Smooth muscle cell (in vitro differentiated cells): Measurements from ENCODE around the gene GUCY2C. TPM values are rescaled to one million over a fixed set of nuclear protein-coding genes. Genes with fewer than 3 reads are reported as not detected.

Experiments used
- DNase-seq: peaks from one replicate; lab custom pipeline; 2025; ENCODE audit not compliant: unreplicated experiment; lab: John Stamatoyannopoulos, UW
- H2AFZ ChIP-seq: fragments of 200-600 bp; sonication (generic); 2 replicates; pipeline ENCODE4 v1.6.0; 2016; ENCODE audit warnings: antibody characterized with exemption, low read depth, mild to moderate bottlenecking
- H3F3A ChIP-seq: fragments of 200-600 bp; sonication (generic); 2 replicates; pipeline ENCODE4 v1.6.0; 2017; ENCODE audit warnings: antibody characterized with exemption, low read depth
- H3K27ac ChIP-seq: fragments of 200-600 bp; sonication (generic); 2 replicates; pipeline ENCODE4 v1.5.1; 2016; ENCODE audit warnings: low read depth, mild to moderate bottlenecking
- H3K27me3 ChIP-seq: fragments of 200-600 bp; sonication (generic); 2 replicates; pipeline ENCODE4 v1.6.1; 2016; ENCODE audit warnings: low read depth, mild to moderate bottlenecking
- H3K36me3 ChIP-seq: fragments of 200-600 bp; sonication (generic); 2 replicates; pipeline ENCODE4 v1.5.1; 2016; ENCODE audit warnings: low read depth
- H3K4me1 ChIP-seq: fragments of 200-600 bp; sonication (generic); 2 replicates; pipeline ENCODE4 v1.5.1; 2016; ENCODE audit warnings: low read depth
- H3K4me2 ChIP-seq: fragments of 200-600 bp; sonication (generic); 2 replicates; pipeline ENCODE4 v1.6.0; 2016; ENCODE audit warnings: mild to moderate bottlenecking
- H3K4me3 ChIP-seq: fragments of 200-600 bp; sonication (generic); 2 replicates; pipeline ENCODE4 v1.5.1; 2016; ENCODE audit warnings: mild to moderate bottlenecking
- H3K79me2 ChIP-seq: fragments of 200-600 bp; sonication (generic); 2 replicates; pipeline ENCODE4 v1.6.0; 2016; ENCODE audit warnings: low read depth, mild to moderate bottlenecking
- H3K9ac ChIP-seq: fragments of 200-600 bp; sonication (generic); 2 replicates; pipeline ENCODE4 v1.6.0; 2016; ENCODE audit warnings: low read depth
- H3K9me3 ChIP-seq: fragments of 200-600 bp; sonication (generic); replicated peaks from 2 replicates; pipeline ENCODE4 v1.5.1; 2016; ENCODE audit warnings: low read depth
- H4K20me1 ChIP-seq: fragments of 200-600 bp; sonication (generic); 2 replicates; pipeline ENCODE4 v1.6.0; 2016; ENCODE audit warnings: low read depth
- WGBS: methylation state at CpG from one replicate; pipeline ENCODE4 v1.1.7; 2016; ENCODE audit warnings: low lambda C conversion rate; 5-methylcytosine and 5-hydroxymethylcytosine counted together
- polyA plus RNA-seq: library from polyadenylated mRNA; unstranded; fragments of >200 nt; fragmentation: Nextera tagmentation; extraction: Ambion mirVana; gene quantifications from 2 replicates; pipeline ENCODE4 v1.2.1, GENCODE V29; 2016
- total RNA-seq: library from RNA; depleted of rRNA; stranded (reverse); fragments of >200 nt; gene quantifications from 2 replicates; pipeline ENCODE4 v1.2.3, GENCODE V29; 2014
- TF ChIP-seq, protein P1 (sequence below): fragments of 200-600 bp; sonication (generic); IDR thresholded peaks from 2 replicates; pipeline ENCODE4 v1.5.1; 2017; ENCODE audit warnings: borderline replicate concordance, mild to moderate bottlenecking, antibody characterized with exemption; ENCODE audit not compliant: insufficient read depth, poor library complexity, severe bottlenecking

GUCY2C gene
- total and polyA plus RNA-seq, 2 experiments from 2014 or later, result not detected

DNA sequence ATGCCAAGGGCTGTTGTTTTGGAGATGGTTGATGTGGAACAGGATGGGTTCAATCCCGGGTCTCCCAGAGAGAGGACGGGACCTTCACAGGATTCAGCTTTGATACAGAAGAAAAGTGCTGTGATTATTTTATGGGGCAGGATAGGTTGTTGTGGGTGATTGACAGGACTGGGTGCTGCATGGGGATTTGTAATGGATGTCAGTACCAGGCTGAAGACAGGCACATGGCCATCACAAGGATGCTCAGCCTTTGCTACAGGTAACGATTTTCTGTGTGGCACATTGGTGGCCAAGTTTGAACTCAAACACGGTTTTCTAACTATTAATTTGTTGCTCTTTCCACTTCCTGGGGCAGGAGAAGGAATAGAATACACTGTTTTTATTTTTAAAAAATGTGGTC is 4.5 kb upstream of the GUCY2C start:
- Histone ChIP-seq H3K9ac (no peak overlapping the region), H3K36me3 (no peaks in the 10 kb centered on the region), H3K27me3 (no peaks in the 10 kb centered on the region), H3K4me2 (no peak overlapping the region), H3K9me3 (no peaks in the 10 kb centered on the region), H3K79me2 (no peaks in the 10 kb centered on the region), H4K20me1 (no peaks in the 10 kb centered on the region), H2AFZ (no peak overlapping the region), H3K4me3 (no peak overlapping the region), H3K27ac (no peak overlapping the region), H3K4me1 (no peaks in the 10 kb centered on the region), H3F3A (no peaks in the 10 kb centered on the region)
- TF ChIP-seq, protein P1, sequence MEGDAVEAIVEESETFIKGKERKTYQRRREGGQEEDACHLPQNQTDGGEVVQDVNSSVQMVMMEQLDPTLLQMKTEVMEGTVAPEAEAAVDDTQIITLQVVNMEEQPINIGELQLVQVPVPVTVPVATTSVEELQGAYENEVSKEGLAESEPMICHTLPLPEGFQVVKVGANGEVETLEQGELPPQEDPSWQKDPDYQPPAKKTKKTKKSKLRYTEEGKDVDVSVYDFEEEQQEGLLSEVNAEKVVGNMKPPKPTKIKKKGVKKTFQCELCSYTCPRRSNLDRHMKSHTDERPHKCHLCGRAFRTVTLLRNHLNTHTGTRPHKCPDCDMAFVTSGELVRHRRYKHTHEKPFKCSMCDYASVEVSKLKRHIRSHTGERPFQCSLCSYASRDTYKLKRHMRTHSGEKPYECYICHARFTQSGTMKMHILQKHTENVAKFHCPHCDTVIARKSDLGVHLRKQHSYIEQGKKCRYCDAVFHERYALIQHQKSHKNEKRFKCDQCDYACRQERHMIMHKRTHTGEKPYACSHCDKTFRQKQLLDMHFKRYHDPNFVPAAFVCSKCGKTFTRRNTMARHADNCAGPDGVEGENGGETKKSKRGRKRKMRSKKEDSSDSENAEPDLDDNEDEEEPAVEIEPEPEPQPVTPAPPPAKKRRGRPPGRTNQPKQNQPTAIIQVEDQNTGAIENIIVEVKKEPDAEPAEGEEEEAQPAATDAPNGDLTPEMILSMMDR, result no peak
- no peak for DNase-seq
- 96% methylated on average over 4 of the region's 4 CpGs for WGBS

DNA sequence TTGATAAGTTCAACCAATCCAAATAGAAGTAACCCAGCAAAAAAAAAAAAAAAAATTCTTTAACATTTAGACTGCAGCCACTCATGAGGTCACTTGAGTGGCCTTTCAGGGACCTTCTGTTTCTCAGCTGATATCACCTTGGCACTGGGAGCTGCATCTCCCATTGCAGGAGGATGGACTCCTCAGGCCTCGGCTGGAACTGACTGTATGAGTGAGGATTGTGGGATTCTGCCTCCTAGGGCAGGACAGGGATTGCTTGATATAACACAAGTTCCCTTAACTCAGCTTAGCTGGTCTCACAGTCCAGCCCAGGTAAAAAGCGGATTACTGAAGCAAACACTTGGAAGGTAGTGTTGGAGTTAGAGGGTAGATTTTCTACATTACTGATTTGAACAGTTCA is 3.5 kb upstream of the GUCY2C start:
- no peak overlapping the region for H2AFZ ChIP-seq
- H3K9ac ChIP-seq, result no peak overlapping the region
- no peaks in the 10 kb centered on the region for H3F3A ChIP-seq
- no peak overlapping the region for H3K4me2 ChIP-seq
- no peaks in the 10 kb centered on the region for H4K20me1 ChIP-seq
- no peak for DNase-seq
- no peaks in the 10 kb centered on the region for H3K79me2 ChIP-seq
- H3K36me3 ChIP-seq, result no peaks in the 10 kb centered on the region
- H3K4me3 ChIP-seq, result no peak overlapping the region
- 89% methylated on average over 2 of the region's 2 CpGs for WGBS
- H3K9me3 ChIP-seq, result no peaks in the 10 kb centered on the region
- H3K27ac ChIP-seq, result no peak overlapping the region
- no peaks in the 10 kb centered on the region for H3K4me1 ChIP-seq
- H3K27me3 ChIP-seq, result no peaks in the 10 kb centered on the region
- TF ChIP-seq, protein P1, result no peak

DNA sequence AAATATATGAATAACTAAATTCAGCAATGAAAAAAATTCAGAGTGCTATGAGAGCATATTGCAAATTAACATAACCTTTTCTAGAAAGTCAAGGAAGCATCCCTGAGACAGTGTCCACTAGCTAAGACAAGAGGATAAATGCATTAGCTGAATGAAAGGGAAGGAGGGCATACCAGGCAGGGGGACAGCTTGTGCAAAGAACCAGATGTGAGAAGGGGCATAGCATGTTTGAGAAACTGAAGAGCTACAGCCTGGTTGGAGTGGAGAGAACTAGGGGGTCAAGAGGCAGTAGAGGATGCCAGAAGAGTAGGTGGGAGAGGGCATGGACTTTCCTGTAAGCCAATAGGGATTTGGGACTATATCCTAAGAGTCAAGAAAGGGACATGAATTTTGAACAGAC is 2.2 kb upstream of the GUCY2C start:
- Histone ChIP-seq H4K20me1 (no peaks in the 10 kb centered on the region), H2AFZ (no peak overlapping the region), H3K79me2 (no peaks in the 10 kb centered on the region), H3F3A (no peaks in the 10 kb centered on the region), H3K36me3 (no peaks in the 10 kb centered on the region), H3K9ac (no peak overlapping the region), H3K9me3 (no peaks in the 10 kb centered on the region), H3K27me3 (no peaks in the 10 kb centered on the region), H3K4me2 (no peak overlapping the region), H3K27ac (no peak overlapping the region), H3K4me3 (no peak overlapping the region), H3K4me1 (no peaks in the 10 kb centered on the region)
- TF ChIP-seq, protein P1, result no peak
- DNase-seq, result no peak

DNA sequence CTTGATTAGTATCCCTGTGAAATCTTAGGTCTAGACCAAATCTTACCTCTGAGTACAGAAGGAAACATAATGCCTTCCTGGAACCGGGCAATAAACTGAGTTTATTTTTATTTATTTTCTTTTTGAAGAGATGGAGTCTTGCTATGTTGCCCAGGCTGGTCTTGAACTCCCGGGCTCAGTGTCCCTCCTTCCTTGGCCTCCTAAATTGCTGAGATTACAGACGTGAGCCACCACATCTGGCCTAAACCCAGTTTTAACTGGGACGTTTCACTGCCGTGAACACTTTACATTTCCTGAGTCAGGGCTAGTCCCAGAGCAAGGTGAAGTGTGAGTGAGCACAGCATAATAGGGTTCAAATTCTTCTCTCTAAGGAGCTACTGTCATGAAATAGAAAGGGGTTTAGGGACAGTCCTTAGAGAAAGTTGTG is 671 bp downstream of the GUCY2C start:
- Histone ChIP-seq H3K4me1 (no peaks in the 10 kb centered on the region), H3K79me2 (no peaks in the 10 kb centered on the region), H3K4me2 (no peak overlapping the region), H2AFZ (no peak overlapping the region), H3K36me3 (no peaks in the 10 kb centered on the region), H3K27ac (no peak overlapping the region), H3K9me3 (no peaks in the 10 kb centered on the region), H3K27me3 (no peaks in the 10 kb centered on the region), H4K20me1 (no peaks in the 10 kb centered on the region), H3K4me3 (peak overlapping the region; percentile 36), H3F3A (no peaks in the 10 kb centered on the region), H3K9ac (no peak overlapping the region)
- TF ChIP-seq, protein P1, result no peak
- DNase-seq, result no peak
- 92% methylated on average over 5 of the region's 5 CpGs for WGBS
